ENCODE results near the gene CTTNBP2.
"Not testable (repeated sequence)": the region's sequence is repeated elsewhere in the genome, so short reads cannot be mapped to it uniquely, and the experiment has no call there.

CTTNBP2 gene

GRCh38 chr7:117750612-117751563 is 122.4 kb downstream of the CTTNBP2 start:
- DNase-seq (ENCODE audit: low read depth in 4 of 4, low spot score in 1 of 4), result no peak

- no peak for DNase-seq (ENCODE audit: low read depth in 4 of 4, low spot score in 1 of 4)
These were observed 131.3 kb downstream of the CTTNBP2 start for GRCh38 chr7:117741962-117742361.

- no peak for DNase-seq (ENCODE audit: low read depth in 4 of 4, low spot score in 1 of 4)
These were observed 134.2 kb downstream of the CTTNBP2 start for GRCh38 chr7:117739085-117739484.

GRCh38 chr7:117737926-117738325 is 135.3 kb downstream of the CTTNBP2 start:
- no peak for DNase-seq (ENCODE audit: low read depth in 4 of 4, low spot score in 1 of 4)

GRCh38 chr7:117731455-117731854 is 141.8 kb downstream of the CTTNBP2 start:
- no peak for DNase-seq (ENCODE audit: low read depth in 4 of 4, low spot score in 1 of 4)

GRCh38 chr7:117730390-117730789 is 142.9 kb downstream of the CTTNBP2 start:
- DNase-seq (ENCODE audit: low read depth in 4 of 4, low spot score in 1 of 4), result no peak

GRCh38 chr7:117728890-117729624 is 144.2 kb downstream of the CTTNBP2 start:
- DNase-seq (ENCODE audit: low read depth in 4 of 4, low spot score in 1 of 4), result no peak

GRCh38 chr7:117724898-117725297 is 148.3 kb downstream of the CTTNBP2 start:
- no peak for DNase-seq (ENCODE audit: low read depth in 4 of 4, low spot score in 1 of 4)

- DNase-seq (ENCODE audit: low read depth in 4 of 4, low spot score in 1 of 4), result no peak
These were observed 153.9 kb downstream of the CTTNBP2 start for GRCh38 chr7:117719377-117719776.

- no peak for DNase-seq (ENCODE audit: low read depth in 4 of 4, low spot score in 1 of 4)
These were observed 155.0 kb downstream of the CTTNBP2 start for GRCh38 chr7:117718116-117718835.

GRCh38 chr7:117717357-117717756 is 155.9 kb downstream of the CTTNBP2 start:
- no peak for DNase-seq (ENCODE audit: low read depth in 4 of 4, low spot score in 1 of 4)

- no peak for DNase-seq (ENCODE audit: low read depth in 4 of 4, low spot score in 1 of 4)
These were observed 156.4 kb downstream of the CTTNBP2 start for GRCh38 chr7:117716707-117717299.

- no peak for DNase-seq (ENCODE audit: low read depth in 4 of 4, low spot score in 1 of 4)
These were observed 157.3 kb downstream of the CTTNBP2 start for GRCh38 chr7:117715784-117716445.

- no peak for DNase-seq (ENCODE audit: low read depth in 4 of 4, low spot score in 1 of 4)
These were observed 161.7 kb downstream of the CTTNBP2 start for GRCh38 chr7:117711556-117711955.

- not testable (repeated sequence) for DNase-seq (ENCODE audit: low read depth in 4 of 4, low spot score in 1 of 4)
These were observed 165.1 kb downstream of the CTTNBP2 start for GRCh38 chr7:117708173-117708572.

GRCh38 chr7:117707080-117707479 is 166.2 kb downstream of the CTTNBP2 start:
- DNase-seq (ENCODE audit: low read depth in 4 of 4, low spot score in 1 of 4), result no peak

GRCh38 chr7:117706210-117706609 is 167.0 kb downstream of the CTTNBP2 start:
- no peak for DNase-seq (ENCODE audit: low read depth in 4 of 4, low spot score in 1 of 4)

- DNase-seq (ENCODE audit: low read depth in 4 of 4, low spot score in 1 of 4), result no peak
These were observed 167.6 kb downstream of the CTTNBP2 start for GRCh38 chr7:117705630-117706029.

GRCh38 chr7:117704063-117704462 is 169.2 kb downstream of the CTTNBP2 start:
- no peak for DNase-seq (ENCODE audit: low read depth in 4 of 4, low spot score in 1 of 4)

GRCh38 chr7:117698018-117698417 is 175.2 kb downstream of the CTTNBP2 start:
- DNase-seq (ENCODE audit: low read depth in 4 of 4, low spot score in 1 of 4), result no peak

- DNase-seq (ENCODE audit: low read depth in 4 of 4, low spot score in 1 of 4), result no peak
These were observed 180.9 kb downstream of the CTTNBP2 start for GRCh38 chr7:117692338-117692737.

All from stimulated activated CD4-positive, alpha-beta T cell treated with anti-CD3 and anti-CD28 coated beads, Interleukin-1b, Interleukin-23, amount 100 ng/mL, for 24 hours (primary cell).